Measurements from ENCODE around the gene ABCB6. TPM values are rescaled to one million over a fixed set of nuclear protein-coding genes. Genes with fewer than 3 reads are reported as not detected.

The ABCB6 gene
- total RNA-seq, 1 experiment from 2014 or later, result 21.1 TPM

DNA sequence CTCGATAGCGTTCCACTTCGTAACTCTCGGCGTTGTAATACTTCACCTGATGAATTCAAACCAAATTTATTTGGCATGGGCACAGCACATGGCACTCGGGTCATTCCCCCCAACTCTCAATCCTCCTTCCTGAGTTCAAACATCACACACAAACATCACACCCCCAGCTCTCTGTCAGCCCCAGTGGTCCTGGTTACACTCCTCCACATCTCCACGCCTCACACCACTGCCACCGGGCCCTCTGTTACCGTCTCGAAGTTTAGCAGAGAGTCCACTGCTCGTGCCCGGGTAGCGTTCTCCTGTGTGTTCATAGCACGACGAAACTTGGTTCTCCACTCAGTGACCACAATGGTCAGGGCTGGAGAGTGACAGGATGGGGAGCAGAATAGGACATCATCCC lies 4.6 kb downstream of the ABCB6 start:
- intact Hi-C loops (cut with micrococcal nuclease), result no loop called here
- DNase-seq, result no peak
- Histone ChIP-seq H3K9ac (ENCODE audit: low read length) (no peak overlapping the region), H3K9me3 (ENCODE audit: low read length) (no peaks in the 10 kb centered on the region), H3K9me2 (replicated peaks; ENCODE audit: low read length) (no peaks in the 10 kb centered on the region), H3K4me3 (ENCODE audit: low read length) (no peak overlapping the region), H2AFZ (ENCODE audit: low read length) (no peak overlapping the region), H3K4me1 (ENCODE audit: insufficient read depth, low read length) (peaks cover 16% of the 10 kb centered on the region), H3F3A (ENCODE audit: low read length, unreplicated experiment) (peaks cover 3% of the 10 kb centered on the region), H3K79me2 (ENCODE audit: low read length) (peaks cover 8% of the 10 kb centered on the region; the same call in 1 of the 2 replicates), H3K36me3 (ENCODE audit: low read depth, low read length) (peaks cover 4% of the 10 kb centered on the region), H3K4me2 (ENCODE audit: low read length) (no peak overlapping the region), H3K27ac (ENCODE audit: low read length) (no peak overlapping the region), H4K20me1 (ENCODE audit: low read length) (no peaks in the 10 kb centered on the region), H3K27me3 (ENCODE audit: low read length) (no peaks in the 10 kb centered on the region)
- ATAC-seq, result no peak
- ChIA-PET POLR2A (ENCODE audit: unreplicated experiment) (no interaction called here), CTCF (no interaction called here)
- no TSS peak for BruUV-seq (replicated peaks)
- no peak for TF ChIP-seq CTCF (conservative IDR thresholded peaks at IDR 0.05; ENCODE audit: low read depth, low read length)
- TF ChIP-seq EZH2phosphoT487 (IDR thresholded peaks at IDR 0.05; ENCODE audit: borderline replicate concordance, low read length), result no peak
- TF ChIP-seq EZH2 (IDR thresholded peaks at IDR 0.05; ENCODE audit: low read length, unreplicated experiment), result no peak

DNA sequence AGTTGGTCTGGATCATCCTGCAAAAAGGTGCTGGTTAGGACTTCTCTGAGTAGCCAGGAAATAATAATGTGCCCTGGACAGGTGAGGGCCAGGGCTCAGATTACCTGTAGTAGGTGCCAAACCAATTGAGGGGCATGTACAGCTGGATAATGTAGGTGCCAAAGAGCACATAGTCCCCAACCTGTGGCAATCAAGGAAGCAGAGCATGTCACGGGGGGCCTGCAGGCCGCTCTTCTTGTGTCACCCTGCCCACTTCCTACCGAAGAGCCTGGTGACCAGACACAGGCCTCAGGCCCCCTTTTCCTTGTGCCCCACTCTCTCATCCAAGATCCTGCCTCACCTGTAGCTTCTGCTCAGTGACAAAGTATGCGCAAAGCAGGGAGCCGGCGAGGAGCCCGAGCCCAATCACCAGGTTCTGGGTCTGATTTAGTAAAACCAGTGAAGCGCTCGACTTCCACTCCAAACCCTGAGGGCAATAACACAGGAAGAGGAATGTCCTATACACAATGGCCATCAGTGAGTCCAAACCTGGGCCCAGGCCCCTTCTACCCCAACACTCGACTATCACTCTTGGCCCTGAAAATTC lies 5.2 kb downstream of the ABCB6 start:
- H3K9me2 ChIP-seq (replicated peaks; ENCODE audit: low read length), result no peaks in the 10 kb centered on the region
- no peak overlapping the region for H3K27ac ChIP-seq (ENCODE audit: low read length)
- peaks cover 8% of the 10 kb centered on the region; the same call in 1 of the 2 replicates for H3K79me2 ChIP-seq (ENCODE audit: low read length)
- H3K4me3 ChIP-seq (ENCODE audit: low read length), result no peak overlapping the region
- H2AFZ ChIP-seq (ENCODE audit: low read length), result no peak overlapping the region
- H4K20me1 ChIP-seq (ENCODE audit: low read length), result no peaks in the 10 kb centered on the region
- intact Hi-C loops (cut with micrococcal nuclease), result no loop called here
- no peak for TF ChIP-seq EZH2 (IDR thresholded peaks at IDR 0.05; ENCODE audit: low read length, unreplicated experiment)
- TF ChIP-seq EZH2phosphoT487 (IDR thresholded peaks at IDR 0.05; ENCODE audit: borderline replicate concordance, low read length), result no peak
- no peak for TF ChIP-seq CTCF (conservative IDR thresholded peaks at IDR 0.05; ENCODE audit: low read depth, low read length)
- no peaks in the 10 kb centered on the region for H3K9me3 ChIP-seq (ENCODE audit: low read length)
- peaks cover 3% of the 10 kb centered on the region for H3F3A ChIP-seq (ENCODE audit: low read length, unreplicated experiment)
- ChIA-PET CTCF (interaction anchor here (0.6 kb wide), 1 partner anchor 87 kb away, joined by 3 read pairs; no protein-coding TSS in a partner anchor), POLR2A (ENCODE audit: unreplicated experiment) (no interaction called here)
- H3K4me2 ChIP-seq (ENCODE audit: low read length), result no peak overlapping the region
- no peak for ATAC-seq
- DNase-seq, result no peak
- peaks cover 4% of the 10 kb centered on the region for H3K36me3 ChIP-seq (ENCODE audit: low read depth, low read length)
- H3K27me3 ChIP-seq (ENCODE audit: low read length), result no peaks in the 10 kb centered on the region
- H3K9ac ChIP-seq (ENCODE audit: low read length), result no peak overlapping the region
- no TSS peak for BruUV-seq (replicated peaks)
- peaks cover 12% of the 10 kb centered on the region for H3K4me1 ChIP-seq (ENCODE audit: insufficient read depth, low read length)

DNA sequence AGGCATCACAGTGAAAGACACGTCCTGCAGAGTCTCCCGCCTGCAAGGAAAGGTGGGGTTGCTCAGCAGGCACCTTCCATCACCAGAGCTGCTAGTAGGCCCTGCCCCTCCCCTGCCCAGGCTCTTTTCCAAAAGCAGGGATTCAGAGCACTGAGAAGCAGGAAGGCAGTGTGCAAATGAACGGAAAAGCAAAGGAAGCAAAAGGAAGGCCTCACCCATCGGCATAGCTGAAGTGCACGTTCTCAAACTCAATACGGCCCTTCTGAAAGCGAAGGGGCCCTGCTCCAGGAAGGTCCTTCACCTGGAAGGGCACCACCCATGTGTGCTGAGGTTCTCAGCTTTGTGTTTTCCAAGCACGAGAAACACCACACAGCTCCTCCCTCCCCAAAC lies 5.7 kb downstream of the ABCB6 start:
- TF ChIP-seq CTCF (conservative IDR thresholded peaks at IDR 0.05; ENCODE audit: low read depth, low read length) (no peak), EZH2phosphoT487 (IDR thresholded peaks at IDR 0.05; ENCODE audit: borderline replicate concordance, low read length) (no peak), EZH2 (IDR thresholded peaks at IDR 0.05; ENCODE audit: low read length, unreplicated experiment) (no peak)
- ChIA-PET CTCF (interaction anchor here (0.5 to 0.6 kb wide), 2 partner anchors 88 to 307 kb away, joined by 3 read pairs; no protein-coding TSS in a partner anchor), POLR2A (ENCODE audit: unreplicated experiment) (no interaction called here)
- Histone ChIP-seq H3K9ac (ENCODE audit: low read length) (no peak overlapping the region), H3K9me3 (ENCODE audit: low read length) (no peaks in the 10 kb centered on the region), H3K27me3 (ENCODE audit: low read length) (no peaks in the 10 kb centered on the region), H3K4me2 (ENCODE audit: low read length) (no peak overlapping the region), H3K36me3 (ENCODE audit: low read depth, low read length) (peaks cover 4% of the 10 kb centered on the region), H3K4me3 (ENCODE audit: low read length) (no peak overlapping the region), H2AFZ (ENCODE audit: low read length) (no peak overlapping the region), H3K79me2 (ENCODE audit: low read length) (peaks cover 8% of the 10 kb centered on the region; the same call in 1 of the 2 replicates), H3K9me2 (replicated peaks; ENCODE audit: low read length) (no peaks in the 10 kb centered on the region), H4K20me1 (ENCODE audit: low read length) (no peaks in the 10 kb centered on the region), H3K4me1 (ENCODE audit: insufficient read depth, low read length) (peaks cover 13% of the 10 kb centered on the region), H3K27ac (ENCODE audit: low read length) (no peak overlapping the region), H3F3A (ENCODE audit: low read length, unreplicated experiment) (peaks cover 1% of the 10 kb centered on the region)
- ATAC-seq, result no peak
- BruUV-seq (replicated peaks), result no TSS peak
- intact Hi-C loops (cut with micrococcal nuclease), result no loop called here
- DNase-seq, result no peak
